Progenitor cell of endocrine pancreas (in vitro differentiated cells): ENCODE data around the gene DNAJC1. TPM values are rescaled to one million over a fixed set of nuclear protein-coding genes. Genes with fewer than 3 reads are reported as not detected.

Experiments
- DNase-seq: peaks from one replicate; pipeline ENCODE4 v3.0.0; 2021; ENCODE audit warnings: low spot score; ENCODE audit not compliant: unreplicated experiment
- H3K27ac Mint-ChIP-seq: 2 replicates; pipeline ENCODE4 v1.8.0; 2021; ENCODE audit warnings: mild to moderate bottlenecking, moderate library complexity, mixed read lengths
- H3K27me3 Mint-ChIP-seq: 2 replicates; pipeline ENCODE4 v1.8.0; 2021; ENCODE audit warnings: mixed read lengths
- H3K36me3 Mint-ChIP-seq: 2 replicates; pipeline ENCODE4 v1.8.0; 2022; ENCODE audit warnings: mixed read lengths; ENCODE audit not compliant: insufficient read depth
- H3K4me1 Mint-ChIP-seq: 2 replicates; pipeline ENCODE4 v1.8.0; 2021; ENCODE audit warnings: low read depth, mixed read lengths
- H3K4me3 Mint-ChIP-seq: 2 replicates; pipeline ENCODE4 v1.8.0; 2021; ENCODE audit warnings: low read depth, mild to moderate bottlenecking, moderate library complexity, mixed read lengths
- H3K9me3 Mint-ChIP-seq: 2 replicates; pipeline ENCODE4 v1.8.0; 2021; ENCODE audit warnings: low read depth, mixed read lengths
- total RNA-seq: library from RNA; stranded (reverse); gene quantifications from 2 replicates; pipeline ENCODE4 v1.2.1, GENCODE V29; 2021
- TF ChIP-seq, protein P1 (sequence below): fragments of 200-600 bp; sonication (generic); IDR thresholded peaks from one replicate; pipeline ENCODE4 v1.5.0; 2021; ENCODE audit warnings: antibody characterized with exemption, mild to moderate bottlenecking; ENCODE audit not compliant: unreplicated experiment

Gene DNAJC1
- total RNA-seq, 1 donor from 2014 or later, result 28.5 TPM

- H3K27me3 Mint-ChIP-seq, result peaks cover 3% of the 10 kb centered on the region
- TF ChIP-seq, protein P1, sequence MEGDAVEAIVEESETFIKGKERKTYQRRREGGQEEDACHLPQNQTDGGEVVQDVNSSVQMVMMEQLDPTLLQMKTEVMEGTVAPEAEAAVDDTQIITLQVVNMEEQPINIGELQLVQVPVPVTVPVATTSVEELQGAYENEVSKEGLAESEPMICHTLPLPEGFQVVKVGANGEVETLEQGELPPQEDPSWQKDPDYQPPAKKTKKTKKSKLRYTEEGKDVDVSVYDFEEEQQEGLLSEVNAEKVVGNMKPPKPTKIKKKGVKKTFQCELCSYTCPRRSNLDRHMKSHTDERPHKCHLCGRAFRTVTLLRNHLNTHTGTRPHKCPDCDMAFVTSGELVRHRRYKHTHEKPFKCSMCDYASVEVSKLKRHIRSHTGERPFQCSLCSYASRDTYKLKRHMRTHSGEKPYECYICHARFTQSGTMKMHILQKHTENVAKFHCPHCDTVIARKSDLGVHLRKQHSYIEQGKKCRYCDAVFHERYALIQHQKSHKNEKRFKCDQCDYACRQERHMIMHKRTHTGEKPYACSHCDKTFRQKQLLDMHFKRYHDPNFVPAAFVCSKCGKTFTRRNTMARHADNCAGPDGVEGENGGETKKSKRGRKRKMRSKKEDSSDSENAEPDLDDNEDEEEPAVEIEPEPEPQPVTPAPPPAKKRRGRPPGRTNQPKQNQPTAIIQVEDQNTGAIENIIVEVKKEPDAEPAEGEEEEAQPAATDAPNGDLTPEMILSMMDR, result no peak
- H3K36me3 Mint-ChIP-seq, result no peaks in the 10 kb centered on the region
- H3K4me1 Mint-ChIP-seq, result peaks cover 11% of the 10 kb centered on the region
- H3K4me3 Mint-ChIP-seq, result no peak overlapping the region
- no peak overlapping the region for H3K27ac Mint-ChIP-seq
- no peaks in the 10 kb centered on the region for H3K9me3 Mint-ChIP-seq
- DNase-seq, result no peak
Observed at GRCh38 chr10:22017283-22018020, 13.9 kb upstream of the DNAJC1 start.

DNA sequence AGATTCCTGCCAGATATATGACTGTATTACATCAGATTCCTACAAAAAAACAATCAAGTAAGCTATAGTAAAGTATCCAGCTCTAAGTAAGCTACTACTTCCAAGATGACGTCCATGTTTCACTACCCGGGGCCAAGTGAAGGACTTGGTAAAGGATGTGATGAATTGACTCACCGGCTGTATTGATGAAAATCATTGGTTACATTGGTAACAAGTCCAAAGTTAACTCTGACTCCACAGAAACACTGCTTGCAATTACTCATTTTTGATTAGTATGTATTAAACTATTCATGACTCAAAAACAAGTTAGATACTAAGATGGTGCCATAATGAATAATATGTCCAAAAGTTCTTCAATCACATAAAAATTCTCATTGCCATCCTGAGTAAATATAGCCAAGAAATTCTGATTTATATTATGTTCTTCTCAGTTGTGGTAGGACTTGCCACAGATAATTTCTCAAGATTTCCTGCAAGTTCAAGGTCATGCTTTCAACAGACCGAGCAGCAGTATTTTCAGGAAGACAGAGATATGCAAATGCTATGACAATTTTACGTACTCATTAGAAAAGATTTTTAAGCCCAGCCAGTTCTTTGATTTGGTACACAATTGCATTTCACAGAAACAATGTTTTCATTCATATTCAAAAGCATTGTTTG lies 12.6 kb upstream of the DNAJC1 start:
- TF ChIP-seq, protein P1, result no peak
- H3K36me3 Mint-ChIP-seq, result no peaks in the 10 kb centered on the region
- no peaks in the 10 kb centered on the region for H3K27me3 Mint-ChIP-seq
- no peaks in the 10 kb centered on the region for H3K9me3 Mint-ChIP-seq
- DNase-seq, result no peak
- peaks cover 11% of the 10 kb centered on the region for H3K4me1 Mint-ChIP-seq
- no peak overlapping the region for H3K4me3 Mint-ChIP-seq
- no peak overlapping the region for H3K27ac Mint-ChIP-seq

- no peaks in the 10 kb centered on the region for H3K36me3 Mint-ChIP-seq
- H3K27ac Mint-ChIP-seq, result no peak overlapping the region
- no peaks in the 10 kb centered on the region for H3K4me1 Mint-ChIP-seq
- peaks cover 8% of the 10 kb centered on the region for H3K9me3 Mint-ChIP-seq
- DNase-seq, result no peak
- no peaks in the 10 kb centered on the region for H3K27me3 Mint-ChIP-seq
- TF ChIP-seq, protein P1, result peak; percentile 67
- no peak overlapping the region for H3K4me3 Mint-ChIP-seq
Observed at GRCh38 chr10:22010973-22011408, 7.5 kb upstream of the DNAJC1 start.

- TF ChIP-seq, protein P1, result no peak
- H3K4me1 Mint-ChIP-seq, result no peaks in the 10 kb centered on the region
Observed at GRCh38 chr10:22010539-22010938, 7.0 kb upstream of the DNAJC1 start.

GRCh38 chr10:22006379-22006884 lies 2.9 kb upstream of the DNAJC1 start:
- no peak overlapping the region for H3K4me3 Mint-ChIP-seq
- H3K4me1 Mint-ChIP-seq, result peaks cover 15% of the 10 kb centered on the region
- peaks cover 8% of the 10 kb centered on the region for H3K9me3 Mint-ChIP-seq
- H3K27ac Mint-ChIP-seq, result no peak overlapping the region
- no peaks in the 10 kb centered on the region for H3K36me3 Mint-ChIP-seq
- no peak for DNase-seq
- TF ChIP-seq, protein P1, result no peak
- no peaks in the 10 kb centered on the region for H3K27me3 Mint-ChIP-seq

More at GRCh38 chr10:22010539-22010938, 7.0 kb upstream of the DNAJC1 start:
- H3K27me3 Mint-ChIP-seq, result no peaks in the 10 kb centered on the region
- DNase-seq, result no peak
- H3K9me3 Mint-ChIP-seq, result peaks cover 8% of the 10 kb centered on the region
- no peak overlapping the region for H3K4me3 Mint-ChIP-seq
- H3K27ac Mint-ChIP-seq, result no peak overlapping the region
- H3K36me3 Mint-ChIP-seq, result no peaks in the 10 kb centered on the region
